Endothelial cell of umbilical vein (primary cell): ENCODE data around the gene KASH5. TPM values are rescaled to one million over a fixed set of nuclear protein-coding genes. Genes with fewer than 3 reads are reported as not detected.

ENCODE experiments used
- BruUV-seq: library from RNA; stranded (reverse); fragments of 400-500 nt; replicated peaks from 2 replicates; lab custom pipeline; 2021; lab: Mats Ljungman, UMichigan
- CTCF ChIA-PET: fragments of 300-600, 350-600 bp; sonication (Branson Sonifier 250); formaldehyde crosslinking; loops from one replicate; lab custom pipeline; 2021; ENCODE audit warnings: antibody characterized with exemption, inconsistent platforms; lab: Charles Lee
- POLR2A ChIA-PET: fragments of 300-600, 350-600 bp; sonication (Branson Sonifier 250); formaldehyde crosslinking; loops from one replicate; lab custom pipeline; 2021; ENCODE audit warnings: antibody characterized with exemption, inconsistent platforms; lab: Charles Lee
- DNase-seq: peaks from one replicate; pipeline ENCODE4 v3.0.0-alpha.2; 2011; ENCODE audit warnings: low read depth, low spot score
- FAIRE-seq: peaks from 2 replicates; lab custom pipeline; 2011; peaks lifted over from hg19 to GRCh38; lab: Jason Lieb, UNC
- H2AFZ ChIP-seq: 2 replicates; pipeline ENCODE4 v1.6.0; 2012; ENCODE audit warnings: low read depth, low read length, control low read depth, inconsistent platforms
- H3K27ac ChIP-seq: 2 replicates; pipeline ENCODE4 v1.5.1; 2011; ENCODE audit warnings: low read depth, mild to moderate bottlenecking, control low read depth, low read length, moderate library complexity; ENCODE audit not compliant: insufficient read depth
- H3K27me3 ChIP-seq, 2 experiments: 2 replicates each; pipeline versions ENCODE4 v1.6.0 to v1.6.1; 2011; ENCODE audit warnings: low read length in 2 of 2, mixed read lengths in 1 of 2; ENCODE audit not compliant: control insufficient read depth in 2 of 2, insufficient read depth in 2 of 2
- H3K36me3 ChIP-seq, 2 experiments: 2 replicates in 1 of 2; 3 replicates in 1 of 2; pipeline ENCODE4 v1.5.1; 2011; ENCODE audit warnings: low read length in 2 of 2, mild to moderate bottlenecking in 1 of 2, moderate library complexity in 1 of 2; ENCODE audit not compliant: control insufficient read depth in 2 of 2, insufficient read depth in 2 of 2; ENCODE audit errors: extremely low read depth in 1 of 2
- H3K4me1 ChIP-seq: 3 replicates; pipeline ENCODE4 v1.5.1; 2011; ENCODE audit warnings: mild to moderate bottlenecking, low read length; ENCODE audit not compliant: control insufficient read depth, insufficient read depth; ENCODE audit errors: extremely low read depth
- H3K4me2 ChIP-seq: 2 replicates; pipeline ENCODE4 v1.6.1; 2011; ENCODE audit warnings: low read length, control low read depth, mixed read lengths; ENCODE audit not compliant: insufficient read depth
- H3K4me3 ChIP-seq, 3 experiments: fragments of 200-600 bp in 1 of 3; sonication (generic), shearing (Covaris generic) in 1 of 3; replicated peaks in 1 of 3; 2 replicates each; pipeline ENCODE4 v1.5.1; 2011 to 2016; ENCODE audit warnings: control low read depth in 3 of 3, low read length in 3 of 3, mild to moderate bottlenecking in 2 of 3, inconsistent platforms in 1 of 3, low read depth in 1 of 3, moderate library complexity in 1 of 3; ENCODE audit not compliant: insufficient read depth in 1 of 3
- H3K79me2 ChIP-seq: 2 replicates; pipeline ENCODE4 v1.6.0; 2012; ENCODE audit warnings: low read length, inconsistent platforms; ENCODE audit not compliant: control insufficient read depth, insufficient read depth
- H3K9ac ChIP-seq: replicated peaks from 2 replicates; pipeline ENCODE3; 2011; ENCODE audit warnings: low read length, control low read depth; ENCODE audit not compliant: insufficient read depth; ENCODE audit errors: extremely low read depth
- H3K9me1 ChIP-seq: replicated peaks from 3 replicates; pipeline ENCODE4 v1.6.0; 2011; ENCODE audit warnings: mild to moderate bottlenecking, low read length; ENCODE audit not compliant: control insufficient read depth, insufficient read depth; ENCODE audit errors: extremely low read depth
- H3K9me3 ChIP-seq: replicated peaks from 2 replicates; pipeline ENCODE4 v1.5.1; 2012; ENCODE audit warnings: low read length, inconsistent platforms; ENCODE audit not compliant: control insufficient read depth, insufficient read depth
- H4K20me1 ChIP-seq: replicated peaks from 2 replicates; pipeline ENCODE3; 2011; ENCODE audit warnings: mild to moderate bottlenecking, low read length; ENCODE audit not compliant: control insufficient read depth, insufficient read depth; ENCODE audit errors: extremely low read depth
- CTCF ChIP-seq, 2 donors: IDR thresholded peaks; 1 replicate in 1 of 2; 2 replicates in 1 of 2; pipeline ENCODE4 v1.5.1; 2011; ENCODE audit warnings: low read length in 2 of 2, mild to moderate bottlenecking in 2 of 2, moderate library complexity in 2 of 2, control low read depth in 1 of 2, inconsistent platforms in 1 of 2, low read depth in 1 of 2; ENCODE audit not compliant: insufficient read depth in 1 of 2; ENCODE audit errors: extremely low read depth in 1 of 2
- EZH2 ChIP-seq: IDR thresholded peaks from 2 replicates; pipeline ENCODE4 v1.6.1; 2012; ENCODE audit warnings: borderline replicate concordance, low read depth, mild to moderate bottlenecking, moderate library complexity, low read length, inconsistent platforms; ENCODE audit not compliant: severe bottlenecking
- FOS ChIP-seq: IDR thresholded peaks from 2 replicates; pipeline ENCODE4 v1.6.1; 2011; ENCODE audit warnings: mild to moderate bottlenecking, low read length, moderate library complexity, borderline replicate concordance; ENCODE audit not compliant: insufficient read depth
- GATA2 ChIP-seq: IDR thresholded peaks from 2 replicates; pipeline ENCODE4 v1.7.0; 2011; ENCODE audit warnings: low read depth, mild to moderate bottlenecking, moderate library complexity, mixed read lengths, low read length; ENCODE audit not compliant: insufficient read length, insufficient read depth
- JUN ChIP-seq: IDR thresholded peaks from 2 replicates; pipeline ENCODE4 v1.6.1; 2011; ENCODE audit warnings: borderline replicate concordance, low read depth; ENCODE audit not compliant: insufficient read length, insufficient read depth
- MAX ChIP-seq: IDR thresholded peaks from 2 replicates; pipeline ENCODE4 v1.6.1; 2011; ENCODE audit not compliant: insufficient read depth, insufficient read length
- MYC ChIP-seq: IDR thresholded peaks from one replicate; pipeline ENCODE4 v1.6.1; 2011; ENCODE audit warnings: mild to moderate bottlenecking, low read depth, low read length
- POLR2A ChIP-seq: IDR thresholded peaks from 2 replicates; pipeline ENCODE4 v1.6.1; 2012; ENCODE audit warnings: low read depth, mild to moderate bottlenecking, control low read depth, low read length
- POLR2AphosphoS5 ChIP-seq: IDR thresholded peaks from 2 replicates; pipeline ENCODE4 v1.6.1; 2012; ENCODE audit warnings: low read depth, mild to moderate bottlenecking, control low read depth, low read length, moderate library complexity; ENCODE audit not compliant: insufficient read depth
- dilution Hi-C: fragments of 300-500 bp; cut with MboI; formaldehyde crosslinking; loops from one replicate; pipeline ENCODE4 v1.15.0; 2019; ENCODE audit warnings: low sequenced_read_pairs; ENCODE audit not compliant: extremely low pct_ligation_motif_present
- intact Hi-C: fragments of 100-400 bp; cut with micrococcal nuclease; formaldehyde crosslinking; loops from one replicate; pipeline ENCODE4 v1.10.0; 2022
- polyA plus RNA-seq, 4 experiments: library from polyadenylated mRNA; depleted of rRNA in 3 of 4; stranded (reverse) in 3 of 4; unstranded in 1 of 4; fragments of >200 nt; gene quantifications; 2 replicates each; pipeline versions ENCODE4 v1.2.1 to v1.2.3, GENCODE V29; 2011 to 2012; ENCODE audit warnings: missing spikeins in 1 of 4
- total RNA-seq: library from RNA; stranded (reverse); gene quantifications from 2 replicates; pipeline ENCODE4 v1.2.3, GENCODE V29; 2021

The KASH5 gene
- total and polyA plus RNA-seq, 2 donors (not counting 3 experiments of a cell fraction or from before 2014, with no cell fraction given) = 0.03 TPM; not detected in 1

- no peak for TF ChIP-seq FOS
- TF ChIP-seq CTCF (IDR thresholded peaks at IDR 0.05; ENCODE audit: extremely low read depth in 1 of 2, insufficient read depth in 1 of 2, low read depth in 1 of 2, low read length in 2 of 2) = no peak
- no peak for TF ChIP-seq JUN
- TF ChIP-seq MYC = no peak
- no peak for TF ChIP-seq POLR2A
- TF ChIP-seq MAX = no peak
- TF ChIP-seq GATA2 = no peak
- no peak for TF ChIP-seq POLR2AphosphoS5
- no peak for TF ChIP-seq EZH2
- FAIRE-seq = no peak
- no peak for DNase-seq
- intact Hi-C loops = no loop called here
- dilution Hi-C loops = no loop called here
- Histone ChIP-seq H3K27ac (no peak overlapping the region), H3K9me1 (no peaks in the 10 kb centered on the region), H3K9me3 (no peaks in the 10 kb centered on the region), H3K4me1 (no peaks in the 10 kb centered on the region), H3K27me3 (peaks cover 4 to 5% of the 10 kb centered on the region in 2 experiments), H3K79me2 (no peaks in the 10 kb centered on the region), H3K9ac (no peak overlapping the region), H3K4me3 (no peak overlapping the region), H2AFZ (no peak overlapping the region), H3K36me3 (no peaks in the 10 kb centered on the region), H4K20me1 (no peaks in the 10 kb centered on the region), H3K4me2 (no peak overlapping the region)
- ChIA-PET POLR2A (no interaction called here), CTCF (interaction anchor here (0.6 to 1.8 kb wide), 3 partner anchors 12 to 64 kb away, joined by 3 to 7 read pairs (median 4); no protein-coding TSS in a partner anchor)
- no TSS peak for BruUV-seq
These were observed 9.5 kb upstream of the KASH5 start for GRCh38 chr19:49378512-49378911.
